Uterus (tissue), 4 donors: ENCODE measurements around the gene TBX10. TPM values are rescaled to one million over a fixed set of nuclear protein-coding genes. Genes with fewer than 3 reads are reported as not detected.

Source experiments
- DNase-seq, 2 donors: peaks; one replicate each; pipeline ENCODE4 v3.0.0-alpha.2; 2019 to 2020
- H3K27ac ChIP-seq, 2 donors: fragments of 200-600 bp; sonication (generic); 1 replicate in 1 of 2; 2 replicates in 1 of 2; pipeline ENCODE4 v1.5.1; 2016 to 2018
- H3K27me3 ChIP-seq, 2 donors: fragments of 200-600 bp; sonication (generic); one replicate each; pipeline ENCODE4 v1.5.1; 2018 to 2019; ENCODE audit warnings: control low read depth in 1 of 2
- H3K36me3 ChIP-seq, 2 donors: fragments of 200-600 bp; sonication (generic); one replicate each; pipeline ENCODE4 v1.5.1; 2019; ENCODE audit warnings: control low read depth in 1 of 2
- H3K4me1 ChIP-seq, 2 donors: fragments of 200-600 bp; sonication (generic); one replicate each; pipeline ENCODE4 v1.5.1; 2018 to 2019; ENCODE audit warnings: control low read depth in 1 of 2
- H3K4me3 ChIP-seq, 2 donors: fragments of 200-600 bp; sonication (generic); 1 replicate in 1 of 2; 2 replicates in 1 of 2; pipeline ENCODE4 v1.5.1; 2018 to 2019; ENCODE audit warnings: mild to moderate bottlenecking in 1 of 2
- H3K9me3 ChIP-seq, 2 donors: fragments of 200-600 bp; sonication (generic); one replicate each; pipeline ENCODE4 v1.5.1; 2019; ENCODE audit warnings: control low read depth in 1 of 2
- CTCF ChIP-seq, 4 experiments: fragments of 200-600 bp in 2 of 4; fragments of 450-650 bp in 2 of 4; sonication (generic) in 2 of 4; IDR thresholded peaks; one replicate each; pipeline ENCODE4 v1.5.1; 2016 to 2019; ENCODE audit warnings: antibody characterized with exemption in 4 of 4, mild to moderate bottlenecking in 2 of 4, moderate library complexity in 1 of 4
- POLR2A ChIP-seq, 2 donors: fragments of 450-650 bp; IDR thresholded peaks; one replicate each; pipeline ENCODE4 v1.6.1; 2016; ENCODE audit warnings: antibody characterized with exemption in 2 of 2, mild to moderate bottlenecking in 1 of 2, moderate library complexity in 1 of 2
- intact Hi-C: fragments of 100-400 bp; cut with DNase I; formaldehyde crosslinking; loops from one replicate; pipeline ENCODE4 v1.15.1; 2023; ENCODE audit warnings: low total_unique reads
- total RNA-seq, 4 donors: library from RNA; depleted of rRNA in 3 of 4; stranded (reverse); fragments of >200 nt in 3 of 4; gene quantifications; one replicate each; pipeline versions ENCODE4 v1.1.0 to v1.2.4, GENCODE V29; 2014 to 2023
- donor health status: DM: yes; HTN: yes; CAD: no.

TBX10 gene
- total RNA-seq, 4 donors from 2014 or later: not detected

DNA sequence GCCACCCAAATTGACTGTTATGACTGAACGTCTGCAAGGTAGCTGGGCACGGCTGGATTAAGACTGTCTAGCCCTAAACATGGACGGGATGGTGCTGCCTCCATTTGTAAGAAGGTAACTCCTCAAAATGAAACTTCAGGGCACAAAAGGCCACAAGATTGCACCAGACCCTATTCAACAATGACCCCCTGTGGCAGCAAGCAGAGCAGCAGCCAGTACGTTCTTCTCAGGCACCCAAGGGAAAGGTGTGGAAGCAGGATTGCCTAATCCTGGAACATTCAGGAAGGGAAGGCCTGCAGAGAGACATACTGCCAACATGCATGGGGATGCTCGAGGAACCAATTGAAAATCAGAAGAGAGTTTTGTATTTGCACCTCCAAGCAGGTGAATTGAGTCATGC is 4.5 kb upstream of the TBX10 start:
- H3K27me3 ChIP-seq: peaks cover 0 to 3% of the 10 kb centered on the region in 2 donors
- H3K27ac ChIP-seq: no peak overlapping the region
- H3K9me3 ChIP-seq: no peaks in the 10 kb centered on the region
- H3K4me3 ChIP-seq: no peak overlapping the region
- intact Hi-C loops: no loop called here
- DNase-seq: no peak
- no peaks in the 10 kb centered on the region for H3K4me1 ChIP-seq
- no peak for TF ChIP-seq POLR2A (IDR thresholded peaks at IDR 0.05)
- TF ChIP-seq CTCF (IDR thresholded peaks at IDR 0.05): no peak
- no peaks in the 10 kb centered on the region for H3K36me3 ChIP-seq

- intact Hi-C loops: no loop called here
- no peak for DNase-seq
- peaks cover 0 to 3% of the 10 kb centered on the region in 2 donors for H3K27me3 ChIP-seq
- H3K4me3 ChIP-seq: no peak overlapping the region
- no peak overlapping the region for H3K27ac ChIP-seq
- TF ChIP-seq POLR2A (IDR thresholded peaks at IDR 0.05): no peak
- no peak for TF ChIP-seq CTCF (IDR thresholded peaks at IDR 0.05)
- H3K4me1 ChIP-seq: no peaks in the 10 kb centered on the region
- H3K9me3 ChIP-seq: no peaks in the 10 kb centered on the region
- H3K36me3 ChIP-seq: no peaks in the 10 kb centered on the region
Observed at GRCh38 chr11:67642173-67643120, 2.9 kb upstream of the TBX10 start.

GRCh38 chr11:67641338-67642172 is 2.0 kb upstream of the TBX10 start:
- TF ChIP-seq POLR2A (IDR thresholded peaks at IDR 0.05) (no peak), CTCF (IDR thresholded peaks at IDR 0.05) (no peak)

DNA sequence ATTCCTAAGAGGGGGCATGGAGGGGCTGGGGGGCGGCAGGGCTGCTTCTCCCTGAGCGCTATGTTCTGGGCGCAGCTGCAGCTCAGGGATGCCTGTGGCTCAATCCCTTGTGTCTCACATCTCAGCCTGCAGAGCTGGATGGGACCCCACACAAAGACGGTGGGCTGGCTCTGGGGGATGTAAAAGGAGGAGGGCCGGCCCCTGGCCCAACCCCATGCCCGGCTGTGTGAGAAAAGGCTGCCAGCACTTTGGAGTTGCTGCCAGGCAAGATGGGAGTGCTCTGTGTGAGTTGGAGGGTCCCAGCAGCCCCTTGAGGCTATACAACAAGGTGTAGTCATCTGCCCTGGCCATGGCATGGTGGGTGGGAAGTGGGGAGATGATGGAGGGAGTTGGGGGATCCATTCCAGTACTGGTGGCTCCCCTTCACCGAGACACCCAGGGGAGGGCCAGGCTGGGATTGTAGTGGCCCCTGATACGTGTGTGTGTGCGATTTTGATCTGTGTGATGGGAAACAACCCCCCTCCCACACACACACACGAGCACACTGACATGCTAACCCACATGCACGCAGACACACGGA is 1.3 kb upstream of the TBX10 start:
- H3K36me3 ChIP-seq: no peaks in the 10 kb centered on the region
- no peak for TF ChIP-seq POLR2A (IDR thresholded peaks at IDR 0.05)
- H3K27me3 ChIP-seq: no peaks in the 10 kb centered on the region
- H3K4me1 ChIP-seq: no peaks in the 10 kb centered on the region
- H3K27ac ChIP-seq: no peak overlapping the region
- DNase-seq: no peak
- intact Hi-C loops: no loop called here
- H3K9me3 ChIP-seq: no peaks in the 10 kb centered on the region
- H3K4me3 ChIP-seq: no peak overlapping the region

More at GRCh38 chr11:67641338-67642172, 2.0 kb upstream of the TBX10 start:
- intact Hi-C loops: no loop called here
- H3K4me1 ChIP-seq: no peaks in the 10 kb centered on the region
- no peaks in the 10 kb centered on the region for H3K9me3 ChIP-seq
- no peak for DNase-seq
- H3K27me3 ChIP-seq: peaks cover 0 to 2% of the 10 kb centered on the region in 2 donors
- no peak overlapping the region for H3K27ac ChIP-seq
- no peak overlapping the region for H3K4me3 ChIP-seq
- no peaks in the 10 kb centered on the region for H3K36me3 ChIP-seq

DNA sequence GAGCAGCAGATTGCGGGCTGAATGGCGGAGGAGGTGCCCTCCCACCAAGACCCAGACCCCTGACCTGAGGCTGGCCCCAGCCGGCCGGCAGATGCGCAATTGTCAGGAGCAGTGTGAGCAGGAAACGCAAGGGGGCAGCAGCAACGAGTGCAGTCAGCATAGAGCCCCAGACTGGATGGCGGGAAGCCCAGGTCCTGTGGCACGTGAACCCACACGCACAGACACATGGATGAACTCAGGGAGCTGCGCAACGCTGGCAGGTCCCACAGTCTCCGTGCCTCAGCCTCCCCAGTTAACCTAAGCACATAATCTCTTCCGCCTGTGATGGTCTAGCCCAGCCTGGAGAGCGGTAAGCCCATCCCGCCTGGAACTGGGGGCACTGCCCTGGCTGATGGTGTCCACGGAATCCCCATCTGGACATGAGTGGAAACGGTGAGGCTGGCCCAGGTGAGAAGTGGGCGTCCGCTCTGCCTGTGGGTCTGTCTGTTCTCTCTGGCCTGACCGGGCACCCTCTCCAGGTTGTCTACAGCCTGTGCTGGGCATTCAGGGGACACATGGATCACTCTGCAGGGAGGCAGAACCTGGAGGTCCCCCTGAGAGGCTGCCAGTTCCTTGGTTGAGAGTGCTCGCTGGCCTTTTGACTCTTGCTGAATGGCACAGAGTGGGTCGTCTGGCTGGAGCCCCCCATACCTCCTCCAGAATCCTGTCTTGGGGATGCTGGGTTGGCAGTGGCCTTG is 626 bp upstream of the TBX10 start:
- no peak for TF ChIP-seq POLR2A (IDR thresholded peaks at IDR 0.05)
- TF ChIP-seq CTCF (IDR thresholded peaks at IDR 0.05): peak; percentile 25 to 45 (median 38)
- Histone ChIP-seq H3K36me3 (no peaks in the 10 kb centered on the region), H3K4me3 (no peak overlapping the region), H3K4me1 (no peaks in the 10 kb centered on the region), H3K27me3 (no peaks in the 10 kb centered on the region), H3K27ac (no peak overlapping the region), H3K9me3 (no peaks in the 10 kb centered on the region)
- intact Hi-C loops: no loop called here
- no peak for DNase-seq
